SHP77 (cell line): ENCODE measurements around the gene KRTAP22-2.

Experiments used
- DNase-seq, 2 experiments: peaks; one replicate each; lab custom pipeline; 2025; lab: John Stamatoyannopoulos, UW

KRTAP22-2 gene

DNA sequence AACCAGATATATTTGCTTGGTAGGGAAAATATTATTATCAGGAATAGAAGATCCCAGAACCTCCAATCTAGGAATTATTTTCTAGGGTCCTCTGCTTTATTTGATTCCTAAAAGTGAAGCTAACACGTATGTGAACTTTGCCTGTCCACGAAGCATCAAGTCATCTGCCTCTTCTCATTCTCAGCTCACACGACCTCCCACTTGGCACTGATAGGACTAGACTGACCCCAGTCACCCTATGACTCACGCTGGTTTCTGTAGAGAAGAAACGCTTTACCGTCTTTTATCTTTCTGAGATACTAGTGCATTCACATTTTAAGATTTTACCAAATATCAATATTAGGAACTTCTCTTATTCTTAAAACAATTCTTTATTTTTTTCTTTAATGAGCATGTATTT is 27.1 kb downstream of the KRTAP22-2 start:
- no peak for DNase-seq

DNA sequence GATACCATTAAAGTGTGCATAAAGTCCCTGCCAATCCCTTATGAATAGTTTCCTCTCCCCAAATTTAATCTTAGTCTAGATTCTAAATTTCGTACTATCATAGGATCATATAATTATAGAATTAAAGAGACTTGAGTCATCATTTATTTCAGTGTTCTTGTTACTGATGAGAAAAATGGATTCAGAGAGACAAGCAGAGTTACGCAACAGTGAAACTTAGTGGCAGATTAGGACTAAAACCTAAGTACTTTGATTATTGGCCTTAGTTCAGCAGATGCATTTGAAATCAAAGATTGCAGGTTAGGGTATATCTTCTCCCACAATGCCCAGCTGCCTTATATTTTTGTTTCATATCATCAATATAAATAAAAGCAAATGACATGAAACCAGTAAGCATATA is 28.2 kb downstream of the KRTAP22-2 start:
- no peak for DNase-seq

DNA sequence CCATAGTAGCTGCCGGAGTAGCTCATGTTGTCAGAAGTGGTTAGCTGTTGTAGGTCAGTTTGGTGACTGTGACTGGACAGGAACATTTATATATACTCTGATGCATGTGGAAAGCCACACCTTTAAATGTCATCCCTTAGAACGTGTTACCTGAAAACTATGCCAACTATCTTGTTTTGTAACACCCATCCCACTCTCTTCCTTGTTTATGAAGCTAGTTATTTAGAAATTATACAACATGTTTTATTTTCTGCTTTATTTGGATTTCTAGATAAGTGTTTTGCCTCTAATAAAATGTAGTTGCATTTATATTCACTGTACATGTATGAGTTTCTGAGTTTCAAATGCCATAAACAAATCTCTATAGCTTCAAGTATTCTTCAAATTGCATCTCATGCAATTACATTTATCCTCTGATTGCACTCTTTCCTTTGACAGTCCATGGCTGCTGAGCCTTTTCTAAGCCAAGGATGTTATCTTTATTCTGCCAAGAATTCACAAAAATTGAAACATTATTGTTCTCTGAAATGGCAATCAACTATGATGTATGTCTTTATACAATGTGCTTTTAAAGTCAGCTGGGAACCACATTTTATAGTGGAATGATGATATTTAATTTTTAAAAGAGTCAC is 28.8 kb downstream of the KRTAP22-2 start, which contains the start of gene KRTAP19-7:
Gene KRTAP19-7, minus strand, starts transcription at position 51 of the 632 bp plus-strand sequence. Its CDS starts 25 bp downstream, at position 26.
- DNase-seq = no peak

DNA sequence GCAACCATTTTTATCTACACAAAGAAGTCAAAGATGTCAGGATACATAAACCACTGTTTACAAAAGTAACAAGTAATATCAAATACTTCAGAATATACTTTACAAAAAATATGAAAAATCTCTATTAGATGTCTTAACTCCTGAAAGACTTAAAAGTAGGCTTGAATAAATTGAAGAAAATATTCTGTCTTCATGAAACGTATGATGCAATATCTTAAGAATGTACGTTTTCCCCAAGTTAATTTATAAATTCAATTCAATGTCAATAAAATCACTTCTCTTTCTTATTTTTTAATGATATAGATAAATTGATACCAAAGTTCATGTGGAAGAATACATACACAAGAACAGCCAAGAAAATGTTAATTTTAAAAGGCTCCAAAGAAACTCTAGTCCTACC is 35.1 kb downstream of the KRTAP22-2 start:
- DNase-seq = no peak

DNA sequence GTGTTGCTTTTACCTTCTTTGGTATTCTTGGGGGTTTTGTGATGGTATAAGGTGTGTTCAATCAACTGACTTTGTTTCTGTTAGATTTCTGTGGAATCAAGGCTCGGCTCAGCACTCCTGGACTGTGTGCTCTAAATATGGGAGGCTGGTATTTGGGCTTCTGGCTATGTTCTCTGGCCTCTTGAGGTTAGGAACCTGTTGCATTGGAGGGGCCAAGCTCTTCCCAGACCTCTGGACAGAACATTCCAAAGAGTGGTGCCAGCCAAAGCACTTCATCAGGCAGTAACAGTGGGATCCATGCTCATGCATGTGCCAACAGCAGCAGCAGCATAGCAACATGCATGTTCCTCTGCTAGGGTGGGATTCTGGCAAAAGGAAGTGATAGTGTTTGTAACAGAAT is 37.4 kb downstream of the KRTAP22-2 start:
- no peak for DNase-seq

DNA sequence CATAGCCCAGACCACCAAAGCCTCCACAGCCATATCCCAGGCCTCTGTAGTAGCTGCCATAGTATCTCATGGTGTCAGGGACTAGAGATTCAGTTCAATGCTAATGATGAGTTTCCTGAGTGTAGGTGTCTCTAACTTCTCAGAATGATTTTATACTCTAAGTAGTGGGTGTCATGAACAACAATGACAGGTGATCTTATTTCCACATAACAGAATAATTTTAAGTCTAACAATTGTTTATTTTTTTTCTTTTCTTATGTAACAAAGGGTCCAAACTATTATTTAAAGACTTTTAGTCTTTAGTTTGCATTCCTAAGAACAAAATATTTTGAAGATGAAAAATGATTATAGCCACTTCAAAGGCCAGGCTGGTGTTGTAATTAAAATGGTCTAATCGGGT is 48.4 kb downstream of the KRTAP22-2 start, which contains the start of gene KRTAP19-6:
Gene KRTAP19-6, minus strand, starts transcription at position 101 of the 400 bp plus-strand sequence. Its CDS starts 31 bp downstream, at position 70.
- DNase-seq = no peak
